CD14-positive monocyte (primary cell): ENCODE measurements around the gene CCDC33. TPM values are rescaled to one million over a fixed set of nuclear protein-coding genes. Genes with fewer than 3 reads are reported as not detected.

ENCODE experiments used
- DNase-seq, 3 donors: peaks; one replicate each; pipeline ENCODE4 v3.0.0-alpha.2; 2011 to 2022
- H2AFZ ChIP-seq: 2 replicates; pipeline ENCODE4 v1.6.0; 2012; ENCODE audit warnings: mild to moderate bottlenecking, low read depth, low read length, inconsistent platforms; ENCODE audit not compliant: insufficient read depth, poor library complexity, severe bottlenecking
- H3K27ac ChIP-seq, 2 donors: 1 replicate in 1 of 2; 2 replicates in 1 of 2; pipeline ENCODE4 v1.5.1; 2012 to 2013; ENCODE audit warnings: low read length in 2 of 2, control low read depth in 1 of 2, inconsistent platforms in 1 of 2, low read depth in 1 of 2, mild to moderate bottlenecking in 1 of 2
- H3K27me3 ChIP-seq, 2 donors: one replicate each; pipeline versions ENCODE4 v1.6.0 to v1.6.1; 2011 to 2013; ENCODE audit warnings: low read length in 2 of 2; ENCODE audit not compliant: control insufficient read depth in 2 of 2, insufficient read depth in 2 of 2
- H3K36me3 ChIP-seq, 2 donors: replicated peaks in 1 of 2; 1 replicate in 1 of 2; 2 replicates in 1 of 2; pipeline versions ENCODE4 v1.5.1 to v1.6.1; 2012 to 2013; ENCODE audit warnings: low read length in 2 of 2, control low read depth in 1 of 2, inconsistent platforms in 1 of 2, mild to moderate bottlenecking in 1 of 2; ENCODE audit not compliant: insufficient read depth in 2 of 2, control insufficient read depth in 1 of 2
- H3K4me1 ChIP-seq, 2 donors: 1 replicate in 1 of 2; 2 replicates in 1 of 2; pipeline versions ENCODE4 v1.5.1 to v1.6.1; 2012 to 2013; ENCODE audit warnings: low read length in 2 of 2, control low read depth in 1 of 2, inconsistent platforms in 1 of 2, mild to moderate bottlenecking in 1 of 2, moderate library complexity in 1 of 2; ENCODE audit not compliant: insufficient read depth in 2 of 2, control insufficient read depth in 1 of 2
- H3K4me2 ChIP-seq: replicated peaks from 2 replicates; pipeline ENCODE3; 2012; ENCODE audit warnings: low read length, moderate library complexity, mild to moderate bottlenecking; ENCODE audit not compliant: poor library complexity, severe bottlenecking; ENCODE audit errors: extremely low read depth
- H3K4me3 ChIP-seq, 3 experiments: fragments of 200-600 bp in 1 of 3; sonication (generic) in 1 of 3; replicated peaks in 1 of 3; 1 replicate in 2 of 3; 2 replicates in 1 of 3; pipeline ENCODE4 v1.5.1; 2011 to 2013; ENCODE audit warnings: low read length in 3 of 3, mild to moderate bottlenecking in 3 of 3, control low read depth in 2 of 3, low read depth in 2 of 3, inconsistent platforms in 1 of 3, moderate library complexity in 1 of 3
- H3K79me2 ChIP-seq: 2 replicates; pipeline ENCODE4 v1.6.0; 2012; ENCODE audit warnings: mild to moderate bottlenecking, control low read depth, inconsistent platforms, low read length, moderate library complexity; ENCODE audit not compliant: insufficient read depth
- H3K9ac ChIP-seq: 2 replicates; pipeline ENCODE4 v1.6.0; 2017; ENCODE audit warnings: low read length, mild to moderate bottlenecking; ENCODE audit not compliant: insufficient read depth, poor library complexity, severe bottlenecking
- H3K9me3 ChIP-seq, 2 donors: replicated peaks in 1 of 2; 1 replicate in 1 of 2; 2 replicates in 1 of 2; pipeline versions ENCODE4 v1.5.1 to v1.6.1; 2012 to 2013; ENCODE audit warnings: low read length in 2 of 2, control low read depth in 1 of 2; ENCODE audit not compliant: control insufficient read depth in 1 of 2, insufficient read depth in 1 of 2
- H4K20me1 ChIP-seq: 2 replicates; pipeline ENCODE4 v1.6.0; 2012; ENCODE audit warnings: mild to moderate bottlenecking, low read length, control low read depth, moderate library complexity; ENCODE audit not compliant: insufficient read depth
- H3K27ac Mint-ChIP-seq, 7 donors: one replicate each; pipeline ENCODE4 v1.8.0; 2020; ENCODE audit warnings: mild to moderate bottlenecking in 7 of 7, mixed read lengths in 7 of 7, moderate library complexity in 6 of 7, inconsistent platforms in 2 of 7
- H3K27me3 Mint-ChIP-seq, 3 donors: one replicate each; pipeline ENCODE4 v1.8.0; 2021 to 2022; ENCODE audit warnings: low read depth in 3 of 3, mild to moderate bottlenecking in 3 of 3, mixed read lengths in 3 of 3, moderate library complexity in 3 of 3, inconsistent platforms in 1 of 3
- H3K36me3 Mint-ChIP-seq, 2 donors: one replicate each; pipeline ENCODE4 v1.8.0; 2020; ENCODE audit warnings: mixed read lengths in 2 of 2, inconsistent platforms in 1 of 2, mild to moderate bottlenecking in 1 of 2
- H3K4me1 Mint-ChIP-seq: one replicate; pipeline ENCODE4 v1.8.0; 2020; ENCODE audit warnings: mild to moderate bottlenecking, mixed read lengths
- H3K4me3 Mint-ChIP-seq, 2 donors: one replicate each; pipeline ENCODE4 v1.8.0; 2020; ENCODE audit warnings: mild to moderate bottlenecking in 2 of 2, mixed read lengths in 2 of 2, moderate library complexity in 1 of 2
- H3K9me3 Mint-ChIP-seq, 7 donors: one replicate each; pipeline ENCODE4 v1.8.0; 2020 to 2022; ENCODE audit warnings: mixed read lengths in 7 of 7, mild to moderate bottlenecking in 6 of 7, moderate library complexity in 6 of 7, inconsistent platforms in 2 of 7
- CTCF ChIP-seq: fragments of 200-600 bp; IDR thresholded peaks from one replicate; pipeline ENCODE4 v1.8.0; 2022; ENCODE audit warnings: antibody characterized with exemption, mild to moderate bottlenecking
- WGBS: methylation state at CpG from one replicate; pipeline ENCODE4 v1.1.5; 2013; ENCODE audit warnings: missing lambda C conversion rate; ENCODE audit not compliant: insufficient coverage; 5-methylcytosine and 5-hydroxymethylcytosine counted together
- intact Hi-C, 2 donors: fragments of 100-400 bp; cut with micrococcal nuclease; formaldehyde crosslinking; loops; one replicate each; pipeline versions ENCODE4 v1.15.0 to v1.15.1; 2023
- polyA plus RNA-seq, 3 donors: library from polyadenylated mRNA; depleted of rRNA in 1 of 3; unstranded in 2 of 3; stranded (reverse) in 1 of 3; fragments of 300-500 nt in 2 of 3; fragments of >200 nt in 1 of 3; fragmentation: Illumina TruSeq in 2 of 3; gene quantifications; 1 replicate in 2 of 3; 2 replicates in 1 of 3; pipeline ENCODE4 v1.2.3, GENCODE V29; 2012 to 2021

Gene CCDC33
- polyA plus RNA-seq, 3 donors = not detected

- H3K27me3 ChIP-seq = no peaks in the 10 kb centered on the region
- Mint-ChIP-seq H3K4me1 (peaks cover 5% of the 10 kb centered on the region), H3K36me3 (no peaks in the 10 kb centered on the region), H3K9me3 (no peaks in the 10 kb centered on the region), H3K27ac (no peak overlapping the region), H3K27me3 (peaks cover 1 to 2% (median 2%) of the 10 kb centered on the region in 3 donors), H3K4me3 (no peak overlapping the region)
- H4K20me1 ChIP-seq = no peaks in the 10 kb centered on the region
- H3K4me2 ChIP-seq = no peak overlapping the region
- 93% methylated on average over 3 of the region's 3 CpGs for WGBS
- no peak overlapping the region for H3K9ac ChIP-seq
- H3K4me1 ChIP-seq = peaks cover 6% of the 10 kb centered on the region in 2 donors
- TF ChIP-seq CTCF = no peak
- no peak for DNase-seq
- H3K9me3 ChIP-seq = no peaks in the 10 kb centered on the region
- H2AFZ ChIP-seq = no peak overlapping the region
- intact Hi-C loops = no loop called here
- H3K36me3 ChIP-seq = no peaks in the 10 kb centered on the region
- no peak overlapping the region for H3K4me3 ChIP-seq
- H3K27ac ChIP-seq = no peak overlapping the region
- H3K79me2 ChIP-seq = no peaks in the 10 kb centered on the region
Measured at GRCh38 chr15:74191798-74192197, 44.3 kb upstream of the CCDC33 start.

GRCh38 chr15:74192751-74193150 lies 43.4 kb upstream of the CCDC33 start:
- Histone ChIP-seq H3K27ac (no peak overlapping the region), H3K9me3 (no peaks in the 10 kb centered on the region), H3K36me3 (no peaks in the 10 kb centered on the region), H4K20me1 (no peaks in the 10 kb centered on the region), H3K9ac (no peak overlapping the region), H3K4me1 (peaks cover 6% of the 10 kb centered on the region in 2 donors), H2AFZ (no peak overlapping the region), H3K4me3 (no peak overlapping the region), H3K4me2 (no peak overlapping the region), H3K79me2 (no peaks in the 10 kb centered on the region), H3K27me3 (no peaks in the 10 kb centered on the region)
- DNase-seq = no peak
- Mint-ChIP-seq H3K36me3 (no peaks in the 10 kb centered on the region), H3K27ac (no peak overlapping the region), H3K4me1 (peaks cover 5% of the 10 kb centered on the region), H3K27me3 (peaks cover 1 to 2% (median 2%) of the 10 kb centered on the region in 3 donors), H3K9me3 (no peaks in the 10 kb centered on the region), H3K4me3 (no peak overlapping the region)
- WGBS = 76% methylated on average over 4 of the region's 5 CpGs
- intact Hi-C loops = no loop called here
- TF ChIP-seq CTCF = no peak
